Muscle of leg (tissue), 11 donors: ENCODE measurements around the gene TANGO2. TPM values are rescaled to one million over a fixed set of nuclear protein-coding genes. Genes with fewer than 3 reads are reported as not detected.
"Not testable (repeated sequence)": the region's sequence is repeated elsewhere in the genome, so short reads cannot be mapped to it uniquely, and the experiment has no call there.

Source experiments
- DNase-seq: peaks from one replicate; pipeline ENCODE4 v3.0.0; 2013
- H3K27ac ChIP-seq: one replicate; pipeline ENCODE4 v1.5.1; 2013; ENCODE audit warnings: mild to moderate bottlenecking, low read length, control low read depth
- H3K27me3 ChIP-seq: one replicate; pipeline ENCODE4 v1.6.1; 2013; ENCODE audit warnings: low read length; ENCODE audit not compliant: control insufficient read depth, insufficient read depth
- H3K36me3 ChIP-seq: one replicate; pipeline ENCODE4 v1.6.1; 2013; ENCODE audit warnings: low read length; ENCODE audit not compliant: control insufficient read depth, insufficient read depth
- H3K4me1 ChIP-seq: one replicate; pipeline ENCODE4 v1.6.1; 2013; ENCODE audit warnings: low read length; ENCODE audit not compliant: control insufficient read depth, insufficient read depth
- H3K4me3 ChIP-seq: one replicate; pipeline ENCODE4 v1.5.1; 2013; ENCODE audit warnings: low read length, control low read depth
- H3K9me3 ChIP-seq: replicated peaks from 2 replicates; pipeline ENCODE4 v1.6.1; 2013; ENCODE audit warnings: low read depth, low read length; ENCODE audit not compliant: control insufficient read depth
- WGBS: methylation state at CpG from one replicate; pipeline ENCODE4 v1.1.5; 2013; ENCODE audit warnings: missing lambda C conversion rate; ENCODE audit not compliant: insufficient coverage; 5-methylcytosine and 5-hydroxymethylcytosine counted together
- polyA plus RNA-seq, 8 donors: library from polyadenylated mRNA; unstranded; fragments of 120-200 nt; gene quantifications; one replicate each; pipeline versions ENCODE4 v1.2.1 to v1.2.3, GENCODE V29; 2013; ENCODE audit warnings: inconsistent platforms in 1 of 8, low replicate concordance in 1 of 8; ENCODE audit not compliant: insufficient read length in 8 of 8, insufficient read depth in 1 of 8
- total RNA-seq: library from RNA; stranded (reverse); fragments of 120-200 nt; gene quantifications from one replicate; pipeline ENCODE4 v1.2.4, GENCODE V29; 2013

The TANGO2 gene
- total and polyA plus RNA-seq, 9 donors, result 7.7 to 11.6 (median 9.1) TPM

DNA sequence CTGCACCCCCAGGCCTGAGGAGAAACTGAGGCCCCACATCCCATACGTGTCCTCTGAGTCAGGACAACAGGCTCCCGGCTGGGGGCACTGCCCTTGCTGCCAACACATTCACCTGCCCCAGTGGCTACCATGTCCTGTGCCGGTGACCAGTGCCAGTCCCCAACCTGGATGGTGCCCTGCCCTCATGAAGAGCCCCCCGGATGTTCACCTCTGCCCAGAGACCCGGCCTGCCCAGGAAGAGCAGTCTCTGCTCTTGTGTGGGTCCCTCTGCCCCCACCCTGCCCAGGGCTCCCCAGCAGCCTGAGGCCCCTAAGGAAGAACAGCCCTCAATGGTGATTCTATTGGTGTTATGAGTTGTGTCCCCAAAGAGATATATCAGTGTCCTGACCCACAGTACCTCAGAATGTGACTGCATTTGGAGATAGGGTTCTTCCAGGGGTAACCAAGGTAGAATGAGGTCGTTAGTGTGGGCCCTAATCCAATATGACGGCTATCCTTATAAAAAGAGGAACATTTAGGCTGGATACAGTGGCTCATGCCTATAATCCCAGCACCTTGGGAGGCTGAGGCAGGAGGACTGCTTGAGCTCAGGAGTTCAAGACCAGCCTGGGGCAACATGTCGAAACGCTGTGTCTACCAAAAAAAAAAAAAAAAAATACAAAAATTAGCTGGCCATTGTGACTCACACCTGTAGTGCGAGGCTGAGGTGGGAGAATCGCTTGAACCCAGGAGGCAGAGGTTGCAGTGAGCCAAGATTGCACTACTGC is 45.9 kb downstream of the TANGO2 start:
- no peak overlapping the region for H3K4me3 ChIP-seq
- no peaks in the 10 kb centered on the region for H3K9me3 ChIP-seq
- 78% methylated on average over 9 of the region's 11 CpGs for WGBS
- peaks cover 20% of the 10 kb centered on the region for H3K36me3 ChIP-seq
- no peaks in the 10 kb centered on the region for H3K4me1 ChIP-seq
- H3K27ac ChIP-seq, result no peak overlapping the region
- DNase-seq, result no peak
- no peaks in the 10 kb centered on the region for H3K27me3 ChIP-seq

DNA sequence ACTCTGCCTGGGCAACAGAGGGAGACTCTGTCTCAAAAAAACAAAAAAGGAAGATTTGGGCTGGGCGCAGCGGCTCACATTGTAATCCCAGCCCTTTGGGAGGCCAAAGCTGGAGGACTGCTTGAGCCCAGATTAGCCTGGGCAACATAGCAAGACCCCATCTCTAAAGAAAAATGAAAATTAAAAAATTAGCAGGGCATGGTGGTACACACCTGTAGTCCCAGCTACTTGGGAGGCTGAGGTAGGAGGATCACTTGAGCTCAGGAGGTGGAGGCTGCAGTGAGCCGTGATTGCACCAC is 46.4 kb downstream of the TANGO2 start:
- peaks cover 16% of the 10 kb centered on the region for H3K36me3 ChIP-seq
- not testable (repeated sequence) for H3K4me3 ChIP-seq, H3K9me3 ChIP-seq, H3K27me3 ChIP-seq, H3K27ac ChIP-seq, H3K4me1 ChIP-seq, DNase-seq
- 83% methylated on average over 1 of the region's 3 CpGs for WGBS

DNA sequence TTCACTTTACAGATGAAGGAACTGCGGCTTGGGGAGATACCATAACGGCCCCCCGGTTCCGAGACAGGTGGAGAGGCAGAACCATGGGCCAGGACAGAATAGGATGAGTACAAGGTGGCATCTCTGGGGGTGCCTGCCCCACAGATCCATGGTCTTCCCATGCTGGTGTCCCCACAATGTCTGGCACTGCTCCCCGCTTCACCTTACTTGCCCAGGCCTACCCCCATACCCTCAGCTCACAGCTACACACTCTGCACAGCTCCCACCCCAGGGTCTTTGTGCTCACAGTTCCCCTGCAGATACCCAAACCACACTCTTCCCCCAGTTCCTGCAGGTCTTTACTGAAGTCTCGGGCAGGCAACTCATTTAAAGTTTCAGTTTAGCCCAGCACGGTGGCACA is 47.7 kb downstream of the TANGO2 start:
- Histone ChIP-seq H3K4me1 (no peaks in the 10 kb centered on the region), H3K27me3 (no peaks in the 10 kb centered on the region), H3K9me3 (no peaks in the 10 kb centered on the region), H3K27ac (no peak overlapping the region), H3K36me3 (peaks cover 9% of the 10 kb centered on the region), H3K4me3 (no peak overlapping the region)
- WGBS, result 78% methylated on average over 3 of the region's 7 CpGs
- DNase-seq, result no peak

DNA sequence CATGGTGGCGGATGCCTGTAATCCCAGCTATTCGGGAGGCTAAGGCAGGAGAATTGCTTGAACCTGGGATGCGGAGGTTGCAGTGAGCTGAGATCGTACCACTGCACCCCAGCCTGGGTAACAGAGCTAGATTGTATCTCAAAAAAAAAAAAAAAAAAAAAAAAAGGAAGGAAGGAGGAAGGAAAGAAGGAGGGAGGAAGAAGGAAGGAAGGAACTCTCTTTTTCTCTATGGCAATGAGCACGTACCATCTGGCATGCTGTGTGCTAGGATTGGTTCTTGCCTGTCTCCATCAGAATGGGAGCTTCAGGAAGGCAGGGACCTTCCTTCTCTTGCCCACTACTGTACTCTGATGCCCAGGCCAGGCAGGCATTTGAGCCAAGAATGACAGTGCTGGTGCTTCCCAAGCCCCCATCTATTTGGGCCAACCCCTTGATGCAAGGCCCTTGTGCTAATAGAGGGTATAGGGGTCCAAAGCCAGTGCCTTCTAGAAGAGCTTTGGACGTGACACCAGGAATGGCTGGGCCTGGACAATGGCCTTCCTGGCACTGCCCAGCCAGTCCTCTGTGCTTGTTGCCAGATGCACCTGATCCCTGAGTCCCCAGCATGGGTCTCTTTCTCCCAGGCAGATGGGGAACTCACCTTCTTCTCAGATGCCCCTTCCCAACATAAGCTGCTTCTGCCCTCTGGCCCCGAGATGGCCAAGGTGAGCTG is 48.6 kb downstream of the TANGO2 start:
- 100% methylated on average over 5 of the region's 7 CpGs for WGBS
- Histone ChIP-seq H3K27me3 (no peaks in the 10 kb centered on the region), H3K36me3 (peaks cover 7% of the 10 kb centered on the region), H3K4me3 (no peak overlapping the region), H3K9me3 (no peaks in the 10 kb centered on the region), H3K4me1 (no peaks in the 10 kb centered on the region), H3K27ac (no peak overlapping the region)
- no peak for DNase-seq

DNA sequence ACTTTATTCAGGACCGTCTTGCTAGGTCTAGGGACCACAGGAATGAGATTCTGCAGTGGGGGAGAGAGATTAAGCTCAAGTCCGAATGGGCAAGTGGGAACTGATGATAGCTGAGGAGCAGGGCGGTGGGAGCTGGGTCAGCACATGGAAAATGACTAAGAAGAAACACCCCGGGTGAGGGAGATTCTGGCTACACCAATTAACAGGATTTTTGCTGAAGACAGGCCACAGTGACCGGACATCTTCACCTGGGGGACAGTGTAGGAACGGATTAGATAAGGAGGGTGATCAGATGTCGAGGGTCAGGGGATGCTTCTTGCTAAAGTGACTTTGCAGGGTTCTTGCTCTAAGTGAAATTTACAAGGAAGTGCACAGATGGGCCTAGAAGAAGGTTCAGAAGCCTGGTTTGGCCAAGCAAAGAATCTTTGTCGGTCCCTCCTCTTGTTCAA is 50.6 kb downstream of the TANGO2 start:
- Histone ChIP-seq H3K36me3 (no peaks in the 10 kb centered on the region), H3K4me1 (no peaks in the 10 kb centered on the region), H3K27me3 (no peaks in the 10 kb centered on the region), H3K4me3 (no peak overlapping the region), H3K9me3 (no peaks in the 10 kb centered on the region), H3K27ac (no peak overlapping the region)
- WGBS, result 79% methylated on average over 6 of the region's 8 CpGs
- no peak for DNase-seq

DNA sequence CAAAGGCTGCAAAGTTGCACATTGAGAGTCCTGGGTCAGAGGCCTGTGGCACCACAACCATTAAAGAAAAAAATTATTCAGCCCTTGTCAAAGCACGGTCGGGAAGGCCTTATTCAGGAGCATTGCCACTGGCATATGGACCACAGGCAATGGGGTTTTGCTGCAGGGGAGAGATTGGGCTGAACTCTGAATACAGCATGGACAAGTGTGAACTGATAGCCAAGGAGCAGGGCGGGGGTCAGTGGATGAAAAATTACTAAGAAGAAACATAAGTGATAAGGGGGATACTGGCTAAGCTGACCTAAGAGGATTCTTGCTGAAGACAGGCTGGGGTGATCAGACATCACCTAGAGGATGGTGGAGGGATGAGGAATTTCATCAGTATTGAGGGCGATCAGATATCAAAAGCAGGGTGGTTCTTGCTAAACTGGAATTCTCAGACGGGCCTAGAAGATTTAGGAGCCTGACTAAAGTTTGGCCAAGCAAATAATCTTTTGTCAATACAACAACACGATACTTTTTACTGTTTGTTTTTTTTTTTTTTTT is 55.8 kb downstream of the TANGO2 start:
- Histone ChIP-seq H3K27me3 (no peaks in the 10 kb centered on the region), H3K27ac (no peak overlapping the region), H3K4me1 (peaks cover 11% of the 10 kb centered on the region), H3K36me3 (peaks cover 4% of the 10 kb centered on the region), H3K4me3 (no peak overlapping the region), H3K9me3 (no peaks in the 10 kb centered on the region)
- no peak for DNase-seq
- 76% methylated on average over 4 of the region's 6 CpGs for WGBS

DNA sequence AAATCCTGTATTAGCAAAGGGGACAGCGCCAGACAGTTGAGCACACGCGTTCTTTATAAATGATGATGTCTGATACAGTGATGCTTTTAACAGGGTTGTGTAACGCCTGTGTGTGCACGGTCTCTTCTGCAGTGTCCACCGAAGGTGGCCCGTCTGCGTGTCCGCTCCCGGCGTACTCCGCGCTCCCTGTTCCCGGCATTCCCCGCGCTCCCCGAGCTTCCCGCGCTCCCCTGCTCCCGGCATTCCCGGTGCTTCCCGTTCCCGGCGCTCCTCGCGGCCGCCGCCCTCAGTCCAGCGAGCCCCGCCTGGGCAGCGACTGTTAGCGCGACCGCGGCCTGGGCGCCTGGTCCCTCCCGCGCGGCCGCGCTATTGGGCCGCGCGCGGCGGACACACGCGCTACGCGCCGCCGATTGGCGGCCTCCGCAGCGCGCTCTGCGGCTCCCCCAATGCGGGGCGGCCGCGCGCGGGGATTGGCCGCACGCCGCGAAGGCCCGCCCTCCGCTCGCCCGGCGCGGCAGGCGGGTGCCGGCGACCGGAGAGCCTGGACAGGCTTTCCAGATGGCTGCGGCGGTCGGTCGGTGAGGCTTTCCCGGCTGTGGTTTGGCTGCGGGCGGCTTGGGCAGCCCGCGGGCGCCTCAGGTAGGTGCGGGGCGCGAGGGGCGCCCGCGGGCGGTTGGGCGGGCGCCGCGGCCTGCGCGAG is 59.0 kb downstream of the TANGO2 start, which contains the start of gene DGCR8:
Gene DGCR8 (plus strand): TSS at position 497 of the 700 bp plus-strand sequence. CDS start 5,723 bp downstream, outside the sequence.
- Histone ChIP-seq H3K9me3 (no peaks in the 10 kb centered on the region), H3K4me1 (peaks cover 36% of the 10 kb centered on the region), H3K4me3 (peak within 1 kb of the TSS; percentile 82), H3K27ac (peak within 1 kb of the TSS; percentile 94), H3K36me3 (peaks cover 13% of the 10 kb centered on the region), H3K27me3 (no peaks in the 10 kb centered on the region)
- DNase-seq, result peak; percentile 99
- WGBS, result under 1% methylated on average over 97 of the region's 100 CpGs

DNA sequence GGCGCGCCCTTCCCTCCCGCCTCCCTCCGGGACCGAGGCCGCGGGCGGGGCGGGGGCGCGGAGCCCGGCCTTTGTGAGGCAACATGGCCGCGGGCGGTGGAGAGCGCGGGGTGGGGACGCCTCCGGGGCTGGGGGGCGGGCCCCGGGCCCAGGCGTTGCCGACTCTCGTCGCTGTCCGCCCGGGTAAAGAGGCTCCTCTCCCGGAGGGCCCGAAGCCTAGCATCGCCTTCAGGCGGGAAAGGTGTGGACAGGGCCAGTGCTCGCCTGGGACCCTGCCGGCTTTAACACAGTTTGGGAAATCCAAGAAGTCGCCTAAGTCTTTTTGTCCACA is 59.5 kb downstream of the TANGO2 start:
- Histone ChIP-seq H3K9me3 (no peaks in the 10 kb centered on the region), H3K27me3 (no peaks in the 10 kb centered on the region), H3K36me3 (peaks cover 13% of the 10 kb centered on the region), H3K27ac (peak overlapping the region; percentile 94), H3K4me3 (peak overlapping the region; percentile 82), H3K4me1 (peaks cover 38% of the 10 kb centered on the region)
- 0% methylated on average over 33 of the region's 34 CpGs for WGBS
- peak; percentile 82 for DNase-seq

DNA sequence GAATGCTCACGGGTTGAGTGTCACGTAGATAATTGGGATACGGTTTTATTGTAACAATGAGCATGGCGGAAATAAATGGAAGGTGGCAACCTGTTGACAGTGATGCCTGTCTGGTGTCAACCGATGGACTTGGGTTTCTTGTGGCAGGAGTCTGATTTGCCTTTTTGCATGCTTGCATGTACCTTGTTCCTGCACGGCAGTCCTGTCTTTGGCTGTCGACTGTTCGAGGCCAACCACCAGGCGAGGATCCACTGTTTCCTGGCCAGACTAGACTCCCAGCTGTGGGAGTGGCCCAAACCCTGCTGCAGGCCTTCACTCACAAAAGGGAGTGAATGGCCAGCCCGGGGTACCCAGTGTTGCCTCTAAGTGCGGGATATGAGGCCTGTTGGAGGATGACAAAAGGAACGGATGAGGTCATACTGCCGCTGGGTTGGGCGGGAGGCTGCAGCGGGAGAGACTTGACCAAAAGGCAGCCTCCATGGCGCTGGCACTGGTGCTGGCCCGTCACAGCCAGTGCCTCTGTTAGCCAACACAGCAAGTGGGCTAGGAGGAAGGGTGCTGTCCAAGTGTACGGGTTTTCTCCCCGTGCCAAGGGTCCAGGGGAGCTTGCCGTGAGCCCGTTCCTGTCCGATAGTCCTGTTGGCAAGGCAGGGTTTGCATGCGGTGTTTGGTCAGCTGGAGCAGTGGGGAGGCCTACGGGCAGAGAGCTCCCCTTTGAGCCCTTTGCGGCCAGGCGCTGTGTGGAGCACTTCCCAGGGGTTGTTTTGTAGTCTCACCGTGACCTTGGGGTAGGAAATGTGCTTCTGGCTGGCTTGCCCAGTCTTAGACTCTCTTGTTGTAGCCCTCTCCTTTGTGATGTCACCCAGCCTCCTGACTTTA is 60.1 kb downstream of the TANGO2 start:
- 5% methylated on average over 24 of the region's 27 CpGs for WGBS
- no peaks in the 10 kb centered on the region for H3K27me3 ChIP-seq
- H3K27ac ChIP-seq, result peak overlapping the region; percentile 94
- H3K36me3 ChIP-seq, result peaks cover 19% of the 10 kb centered on the region
- peaks cover 38% of the 10 kb centered on the region for H3K4me1 ChIP-seq
- H3K9me3 ChIP-seq, result no peaks in the 10 kb centered on the region
- H3K4me3 ChIP-seq, result peak overlapping the region; percentile 82
- DNase-seq, result peak; percentile 71
